Left lung (tissue), 10 donors: ENCODE results near the gene HMGN4. TPM values are rescaled to one million over a fixed set of nuclear protein-coding genes. Genes with fewer than 3 reads are reported as not detected.
"Not testable (repeated sequence)": the region's sequence is repeated elsewhere in the genome, so short reads cannot be mapped to it uniquely, and the experiment has no call there.

Experiments
- ATAC-seq: fragments of 200-7000 bp; cut with Tn5 transposase; one replicate; pipeline ENCODE4 v1.9.1; 2020; ENCODE audit warnings: moderate library complexity
- DNase-seq, 4 donors: peaks; one replicate each; pipeline ENCODE4 v3.0.0-alpha.2; 2013 to 2020
- H3K27ac ChIP-seq, 2 donors: fragments of 200-600 bp; sonication (generic) in 1 of 2; one replicate each; pipeline versions ENCODE4 v1.5.0 to v1.8.0; 2020 to 2021
- H3K27me3 ChIP-seq, 2 donors: fragments of 200-600 bp; sonication (generic) in 1 of 2; one replicate each; pipeline versions ENCODE4 v1.5.0 to v1.8.0; 2020 to 2021
- H3K36me3 ChIP-seq, 2 donors: fragments of 200-600 bp; sonication (generic) in 1 of 2; one replicate each; pipeline versions ENCODE4 v1.5.0 to v1.8.0; 2020 to 2021
- H3K4me1 ChIP-seq, 2 donors: fragments of 200-600 bp; one replicate each; pipeline ENCODE4 v1.8.0; 2021
- H3K4me3 ChIP-seq, 2 donors: fragments of 200-600 bp; sonication (generic) in 1 of 2; one replicate each; pipeline versions ENCODE4 v1.5.0 to v1.8.0; 2020 to 2021; ENCODE audit warnings: mild to moderate bottlenecking in 1 of 2
- H3K9me3 ChIP-seq, 2 donors: fragments of 200-600 bp; sonication (generic) in 1 of 2; one replicate each; pipeline versions ENCODE4 v1.5.0 to v1.8.0; 2020 to 2021
- intact Hi-C, 2 donors: fragments of 100-400 bp; cut with DNase I; formaldehyde crosslinking; loops; one replicate each; pipeline versions ENCODE4 v1.11.2 to v1.14.2; 2022
- polyA plus RNA-seq, 6 donors: library from polyadenylated mRNA; unstranded; fragments of 120-200 nt; gene quantifications; one replicate each; pipeline ENCODE4 v1.2.1, GENCODE V29; 2013; ENCODE audit not compliant: insufficient read length in 6 of 6
- total RNA-seq, 2 donors: library from RNA; stranded (reverse); fragmentation: NEBNext Ultra II Directional; extraction: Animal tissue kit (Norgen Biotek cat#: 25700); gene quantifications; one replicate each; pipeline ENCODE4 v1.2.1, GENCODE V29; 2021
- TF ChIP-seq, protein P1 (sequence below), 2 donors: fragments of 200-600 bp; sonication (generic) in 1 of 2; IDR thresholded peaks; one replicate each; pipeline versions ENCODE4 v1.5.0 to v1.8.0; 2021; ENCODE audit warnings: antibody characterized with exemption in 2 of 2
- donor health status: DM: no; HTN: yes; CAD: no.
- donor health status: DM: no; HTN: no; CAD: no.

HMGN4 gene
- total and polyA plus RNA-seq, 8 donors: 41.2 to 83.1 (median 76.2) TPM

DNA sequence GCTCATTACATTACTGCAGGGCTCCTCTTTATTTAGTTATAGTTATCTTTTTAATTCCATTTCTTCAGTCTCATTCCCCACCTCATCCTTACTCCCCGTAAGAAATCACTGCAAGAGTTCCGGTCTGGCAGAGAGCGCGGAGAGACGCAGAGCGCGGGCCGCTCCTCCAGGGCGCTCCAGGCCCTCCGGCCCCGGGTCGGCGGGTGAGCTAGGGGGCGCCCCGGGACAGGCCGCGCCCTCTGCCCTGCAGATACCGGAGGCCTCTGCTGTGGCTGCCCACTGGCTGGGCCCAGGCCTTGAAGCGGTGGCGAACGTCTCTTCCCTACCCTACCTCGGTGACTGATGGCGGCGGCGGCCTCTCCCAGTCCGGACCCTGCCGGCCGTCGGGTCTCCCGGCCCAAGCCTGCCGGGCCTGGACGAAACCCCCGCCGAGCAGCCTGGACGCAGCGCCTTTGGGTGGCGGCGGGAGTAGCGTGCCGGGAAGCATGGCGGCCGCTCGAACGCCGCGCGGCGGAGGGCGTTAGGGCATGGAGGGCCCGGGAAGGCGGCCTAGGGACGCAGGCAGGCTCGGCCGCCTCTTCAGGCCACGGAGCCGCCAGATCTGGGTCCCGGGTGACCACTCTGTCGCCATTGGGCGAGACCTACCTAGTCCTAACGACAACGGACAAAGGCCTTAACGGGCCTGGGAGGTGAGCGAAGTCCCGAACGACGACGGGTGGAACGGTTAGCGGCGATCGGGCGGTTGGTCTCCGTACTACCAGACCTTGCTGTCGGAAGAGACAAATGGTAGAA, 16.4 kb upstream of the HMGN4 start:
- peaks cover 4 to 27% of the 10 kb centered on the region in 2 donors for H3K4me1 ChIP-seq
- H3K36me3 ChIP-seq: no peaks in the 10 kb centered on the region
- intact Hi-C loops: no loop called here
- ATAC-seq (peak; percentile 95), DNase-seq (peak; percentile 78 to 96 (median 84))
- peak overlapping the region; percentile 42 to 50 for H3K4me3 ChIP-seq
- TF ChIP-seq, protein P1, sequence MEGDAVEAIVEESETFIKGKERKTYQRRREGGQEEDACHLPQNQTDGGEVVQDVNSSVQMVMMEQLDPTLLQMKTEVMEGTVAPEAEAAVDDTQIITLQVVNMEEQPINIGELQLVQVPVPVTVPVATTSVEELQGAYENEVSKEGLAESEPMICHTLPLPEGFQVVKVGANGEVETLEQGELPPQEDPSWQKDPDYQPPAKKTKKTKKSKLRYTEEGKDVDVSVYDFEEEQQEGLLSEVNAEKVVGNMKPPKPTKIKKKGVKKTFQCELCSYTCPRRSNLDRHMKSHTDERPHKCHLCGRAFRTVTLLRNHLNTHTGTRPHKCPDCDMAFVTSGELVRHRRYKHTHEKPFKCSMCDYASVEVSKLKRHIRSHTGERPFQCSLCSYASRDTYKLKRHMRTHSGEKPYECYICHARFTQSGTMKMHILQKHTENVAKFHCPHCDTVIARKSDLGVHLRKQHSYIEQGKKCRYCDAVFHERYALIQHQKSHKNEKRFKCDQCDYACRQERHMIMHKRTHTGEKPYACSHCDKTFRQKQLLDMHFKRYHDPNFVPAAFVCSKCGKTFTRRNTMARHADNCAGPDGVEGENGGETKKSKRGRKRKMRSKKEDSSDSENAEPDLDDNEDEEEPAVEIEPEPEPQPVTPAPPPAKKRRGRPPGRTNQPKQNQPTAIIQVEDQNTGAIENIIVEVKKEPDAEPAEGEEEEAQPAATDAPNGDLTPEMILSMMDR (IDR thresholded peaks at IDR 0.05): peak in 1 of 2 donors; percentile 28
- no peaks in the 10 kb centered on the region for H3K27me3 ChIP-seq
- peak overlapping the region; percentile 98 for H3K27ac ChIP-seq
- no peaks in the 10 kb centered on the region for H3K9me3 ChIP-seq

DNA sequence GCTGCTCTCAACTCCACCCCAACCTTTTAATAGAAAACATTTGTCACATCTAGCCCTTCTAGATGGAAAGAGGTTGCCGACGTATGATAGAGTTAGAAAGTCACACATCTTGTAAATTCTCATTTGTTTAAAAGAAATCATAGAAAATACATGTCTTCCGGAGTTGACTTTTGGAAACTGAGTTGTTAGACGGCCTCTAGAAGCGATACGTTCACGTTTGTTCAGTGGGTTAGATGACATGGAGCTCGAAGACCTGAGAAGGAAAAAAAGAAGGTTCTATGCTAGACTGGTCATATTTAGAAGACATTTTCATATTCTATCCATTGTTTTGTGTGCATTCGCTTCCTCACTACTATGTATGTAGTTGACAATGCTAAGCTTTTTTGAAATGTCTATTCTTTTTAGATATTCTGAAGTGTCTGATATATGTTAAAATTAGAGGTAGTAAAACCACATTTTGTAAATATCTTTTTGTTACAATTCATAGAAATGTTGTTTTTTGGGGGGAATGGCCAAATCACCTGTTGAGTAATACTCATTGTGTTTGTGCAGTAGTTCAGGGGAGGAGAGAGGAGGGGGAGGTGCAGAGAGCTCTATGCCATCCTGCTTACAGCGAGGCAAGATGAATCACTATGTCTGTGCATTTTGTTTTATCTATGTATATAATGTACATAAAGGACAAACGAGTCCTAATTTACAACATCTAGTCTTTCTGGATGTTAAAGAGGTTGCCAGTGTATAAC, 15.5 kb upstream of the HMGN4 start:
- DNase-seq, H3K36me3 ChIP-seq, ATAC-seq, H3K9me3 ChIP-seq, intact Hi-C loops, H3K27me3 ChIP-seq: not testable (repeated sequence)
- Histone ChIP-seq H3K4me3 (peak overlapping the region; percentile 42 to 50), H3K4me1 (peaks cover 4 to 27% of the 10 kb centered on the region in 2 donors), H3K27ac (peak overlapping the region; percentile 98)

DNA sequence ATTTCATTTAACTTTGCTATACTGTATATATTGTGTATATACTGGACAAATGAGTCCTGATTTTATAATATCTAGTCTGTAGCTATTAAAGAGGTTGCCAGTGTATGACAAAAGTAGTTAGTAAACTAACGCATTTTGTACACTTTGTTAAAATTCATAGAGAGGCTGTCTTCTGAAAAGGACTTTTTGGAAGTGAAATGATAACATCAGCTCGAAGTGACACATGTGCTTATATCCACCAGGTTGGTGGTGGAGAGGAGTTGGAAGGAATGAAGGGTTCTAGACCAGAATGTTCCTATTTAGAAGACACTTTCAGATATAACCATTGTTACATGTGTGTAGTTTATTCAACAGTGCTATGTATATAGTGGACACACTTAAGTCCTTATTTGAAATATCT, 13.9 kb upstream of the HMGN4 start:
- H3K36me3 ChIP-seq, H3K27me3 ChIP-seq, H3K4me3 ChIP-seq, ATAC-seq, intact Hi-C loops, H3K27ac ChIP-seq, H3K9me3 ChIP-seq, DNase-seq: not testable (repeated sequence)
- peaks cover 4 to 27% of the 10 kb centered on the region in 2 donors for H3K4me1 ChIP-seq

DNA sequence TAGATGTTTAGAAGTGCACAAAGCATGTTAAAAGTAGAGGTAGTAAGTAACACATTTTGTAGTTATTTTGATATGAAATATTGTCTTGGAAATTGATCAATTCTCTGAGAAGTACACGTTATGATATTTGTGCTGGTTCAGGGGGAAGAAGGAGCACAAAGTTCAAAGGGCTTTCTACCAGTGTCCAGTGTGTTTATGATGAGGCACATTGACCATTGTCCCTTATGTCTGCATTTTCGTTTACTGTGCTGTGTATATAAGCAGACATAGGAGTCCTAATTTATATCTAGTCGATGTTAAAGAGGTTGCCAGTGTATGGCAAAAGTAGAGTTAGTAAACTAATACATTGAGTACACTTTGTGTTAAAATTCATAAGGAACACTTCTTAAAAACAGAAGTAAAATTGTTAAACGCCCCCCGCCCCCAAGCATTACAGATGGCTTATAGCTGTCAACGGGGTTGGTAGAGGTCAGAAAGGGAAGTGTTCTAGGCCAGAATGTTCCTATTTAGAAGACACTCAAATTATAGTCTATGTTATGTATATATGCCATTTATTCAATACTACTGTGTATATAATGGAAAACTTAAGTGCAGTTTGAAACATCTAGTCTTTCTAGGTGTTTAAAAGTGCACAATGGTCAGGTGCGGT, 13.3 kb upstream of the HMGN4 start:
- ATAC-seq (no peak), DNase-seq (no peak)
- TF ChIP-seq, protein P1 (IDR thresholded peaks at IDR 0.05): no peak
- no peaks in the 10 kb centered on the region for H3K27me3 ChIP-seq
- no peaks in the 10 kb centered on the region for H3K9me3 ChIP-seq
- peaks cover 4 to 27% of the 10 kb centered on the region in 2 donors for H3K4me1 ChIP-seq
- no peaks in the 10 kb centered on the region for H3K36me3 ChIP-seq
- H3K27ac ChIP-seq: no peak overlapping the region
- H3K4me3 ChIP-seq: no peak overlapping the region
- intact Hi-C loops: no loop called here

DNA sequence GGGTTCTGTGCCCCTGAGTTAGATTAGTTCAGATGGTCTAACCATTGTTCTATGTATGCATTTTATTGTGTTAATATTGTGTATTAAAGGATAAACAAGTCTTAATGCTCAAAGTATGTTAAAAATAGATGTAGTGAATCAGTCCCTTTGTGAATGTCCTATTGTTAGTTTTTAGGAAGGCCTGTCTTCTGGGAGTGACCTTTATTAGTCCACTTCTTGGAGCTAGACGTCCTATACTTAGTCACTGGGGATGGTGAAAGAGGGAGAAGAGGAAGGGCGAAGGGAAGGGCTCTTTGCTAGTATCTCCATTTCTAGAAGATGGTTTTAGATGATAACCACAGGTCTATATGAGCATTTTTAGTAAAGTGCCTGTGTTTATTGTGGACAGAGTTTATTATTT, 12.3 kb upstream of the HMGN4 start:
- DNase-seq: no peak
- Histone ChIP-seq H3K36me3 (no peaks in the 10 kb centered on the region), H3K4me3 (no peak overlapping the region), H3K27me3 (no peaks in the 10 kb centered on the region), H3K4me1 (peaks cover 4 to 21% of the 10 kb centered on the region in 2 donors), H3K9me3 (no peaks in the 10 kb centered on the region), H3K27ac (no peak overlapping the region)
- ATAC-seq: no peak
- intact Hi-C loops: no loop called here
- TF ChIP-seq, protein P1 (IDR thresholded peaks at IDR 0.05): no peak

DNA sequence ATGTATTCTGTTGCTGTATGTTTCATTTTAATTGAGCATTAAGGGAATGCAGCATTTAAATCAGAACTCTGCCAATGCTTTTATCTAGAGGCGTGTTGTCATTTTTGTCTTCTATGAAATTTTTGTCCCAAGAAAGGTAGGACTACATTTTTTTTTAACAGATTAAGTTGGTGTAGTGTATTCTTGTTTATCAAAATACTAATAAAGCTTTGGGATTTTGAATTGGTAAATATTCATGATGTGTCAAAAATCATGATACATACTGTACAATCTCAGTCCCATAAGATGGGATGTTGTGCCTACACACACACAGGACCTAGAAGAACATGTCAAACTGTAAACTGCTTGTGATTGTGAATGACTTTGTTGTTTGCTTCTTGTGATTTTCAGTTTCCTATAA, 11.2 kb upstream of the HMGN4 start:
- no peaks in the 10 kb centered on the region for H3K9me3 ChIP-seq
- H3K4me1 ChIP-seq: peaks cover 4 to 21% of the 10 kb centered on the region in 2 donors
- DNase-seq (no peak), ATAC-seq (no peak)
- H3K36me3 ChIP-seq: no peaks in the 10 kb centered on the region
- no peaks in the 10 kb centered on the region for H3K27me3 ChIP-seq
- no peak overlapping the region for H3K4me3 ChIP-seq
- TF ChIP-seq, protein P1 (IDR thresholded peaks at IDR 0.05): no peak
- H3K27ac ChIP-seq: no peak overlapping the region
- intact Hi-C loops: no loop called here
